GM10847 (cell line): ENCODE measurements around the gene PDE1A.

Experiments used
- POLR2A ChIP-seq: IDR thresholded peaks from 2 replicates; pipeline ENCODE4 v1.6.1; 2011; ENCODE audit not compliant: insufficient read length; ENCODE audit errors: extremely low read depth

The PDE1A gene

DNA sequence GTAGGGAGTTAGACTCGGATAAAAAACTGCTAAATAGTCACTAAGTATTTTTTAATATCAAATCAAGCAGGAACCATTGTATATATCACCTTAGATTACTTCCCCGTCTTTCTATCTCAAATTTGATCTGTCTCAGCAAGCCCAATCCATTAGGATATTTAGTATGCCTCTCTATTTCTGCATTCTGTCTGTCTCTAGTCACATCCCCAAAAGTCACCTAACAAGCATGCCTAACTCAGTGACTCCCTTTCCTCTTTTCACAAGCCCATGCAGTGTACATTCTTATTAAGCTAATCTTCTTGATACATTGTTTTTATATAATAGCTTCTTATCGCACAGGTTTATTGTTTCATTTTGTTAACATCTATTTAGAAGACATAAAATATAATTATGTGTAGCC lies 57.8 kb downstream of the PDE1A start:
- no peak for TF ChIP-seq POLR2A

DNA sequence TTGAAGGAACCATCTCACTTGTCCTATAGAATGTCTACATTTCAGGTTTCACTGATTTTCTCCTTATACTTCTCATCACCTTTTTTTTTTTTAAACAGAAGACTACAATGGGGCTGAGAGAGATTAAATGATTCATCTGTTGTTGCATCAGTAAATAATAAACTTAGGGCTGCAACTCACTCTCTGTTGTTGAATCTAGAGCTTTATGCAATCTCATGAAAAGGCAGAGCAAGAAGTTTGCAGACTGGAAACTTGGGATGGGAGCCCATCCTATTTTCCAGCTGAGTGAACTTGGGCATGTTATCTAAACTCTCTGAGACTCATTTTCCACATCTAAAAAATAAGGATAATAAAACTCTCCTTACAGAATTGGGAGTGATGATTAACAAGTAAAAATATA lies 58.4 kb downstream of the PDE1A start:
- no peak for TF ChIP-seq POLR2A

- no peak for TF ChIP-seq POLR2A
Observed at GRCh38 chr2:182367401-182367800, 59.4 kb downstream of the PDE1A start.

GRCh38 chr2:182366628-182367027 lies 60.2 kb downstream of the PDE1A start:
- no peak for TF ChIP-seq POLR2A

- TF ChIP-seq POLR2A = no peak
Observed at GRCh38 chr2:182365855-182366254, 61.0 kb downstream of the PDE1A start.

DNA sequence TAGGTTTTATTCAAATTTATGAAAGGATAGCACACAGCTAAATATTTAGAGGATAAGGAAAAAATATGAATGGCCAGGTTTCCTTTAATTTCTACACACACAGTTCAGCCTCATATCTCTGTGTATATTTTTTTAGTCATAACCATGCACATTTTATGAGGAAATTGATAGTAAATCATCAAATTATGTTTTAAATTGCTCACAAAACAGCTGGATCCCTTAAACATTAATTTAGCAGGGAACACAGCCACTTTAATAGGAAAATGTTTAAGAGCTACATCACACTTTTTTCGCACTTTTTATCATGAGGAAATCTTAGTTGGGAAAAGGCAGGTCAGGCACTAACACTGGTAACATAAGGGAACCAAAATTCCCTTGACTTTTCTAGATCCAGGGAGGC lies 65.4 kb downstream of the PDE1A start:
- TF ChIP-seq POLR2A = no peak

- no peak for TF ChIP-seq POLR2A
Observed at GRCh38 chr2:182360663-182361260, 66.1 kb downstream of the PDE1A start.

DNA sequence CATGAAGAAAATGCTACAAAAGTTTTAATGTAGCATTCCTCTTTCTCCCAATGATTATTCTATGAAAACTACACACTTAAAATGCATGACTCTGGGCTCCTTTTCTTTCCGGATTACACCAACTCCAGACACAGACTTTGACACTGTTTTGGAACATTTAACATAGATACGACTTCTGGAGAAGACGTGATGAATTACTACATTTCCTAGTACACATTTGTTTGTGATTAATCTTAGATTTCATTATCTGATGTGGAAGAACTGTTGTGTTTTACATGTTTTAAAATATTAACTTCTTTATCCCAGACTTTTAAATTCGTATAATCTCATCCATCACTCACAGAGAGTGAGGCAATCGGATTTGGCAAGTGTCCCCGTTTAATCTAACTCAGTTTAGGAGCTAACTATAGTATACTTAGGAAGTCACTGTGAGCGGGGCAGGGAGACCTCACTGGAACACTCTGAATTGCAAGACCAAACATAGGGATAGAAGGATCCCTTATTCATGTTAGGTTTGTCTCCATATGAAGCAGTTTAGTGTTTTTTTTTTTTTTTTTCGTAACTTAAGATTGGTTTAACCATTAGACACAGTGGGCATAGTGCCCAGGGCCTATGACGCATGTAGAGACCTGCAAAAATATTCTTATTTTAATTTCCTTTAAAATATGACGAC lies 66.7 kb downstream of the PDE1A start:
- no peak for TF ChIP-seq POLR2A

DNA sequence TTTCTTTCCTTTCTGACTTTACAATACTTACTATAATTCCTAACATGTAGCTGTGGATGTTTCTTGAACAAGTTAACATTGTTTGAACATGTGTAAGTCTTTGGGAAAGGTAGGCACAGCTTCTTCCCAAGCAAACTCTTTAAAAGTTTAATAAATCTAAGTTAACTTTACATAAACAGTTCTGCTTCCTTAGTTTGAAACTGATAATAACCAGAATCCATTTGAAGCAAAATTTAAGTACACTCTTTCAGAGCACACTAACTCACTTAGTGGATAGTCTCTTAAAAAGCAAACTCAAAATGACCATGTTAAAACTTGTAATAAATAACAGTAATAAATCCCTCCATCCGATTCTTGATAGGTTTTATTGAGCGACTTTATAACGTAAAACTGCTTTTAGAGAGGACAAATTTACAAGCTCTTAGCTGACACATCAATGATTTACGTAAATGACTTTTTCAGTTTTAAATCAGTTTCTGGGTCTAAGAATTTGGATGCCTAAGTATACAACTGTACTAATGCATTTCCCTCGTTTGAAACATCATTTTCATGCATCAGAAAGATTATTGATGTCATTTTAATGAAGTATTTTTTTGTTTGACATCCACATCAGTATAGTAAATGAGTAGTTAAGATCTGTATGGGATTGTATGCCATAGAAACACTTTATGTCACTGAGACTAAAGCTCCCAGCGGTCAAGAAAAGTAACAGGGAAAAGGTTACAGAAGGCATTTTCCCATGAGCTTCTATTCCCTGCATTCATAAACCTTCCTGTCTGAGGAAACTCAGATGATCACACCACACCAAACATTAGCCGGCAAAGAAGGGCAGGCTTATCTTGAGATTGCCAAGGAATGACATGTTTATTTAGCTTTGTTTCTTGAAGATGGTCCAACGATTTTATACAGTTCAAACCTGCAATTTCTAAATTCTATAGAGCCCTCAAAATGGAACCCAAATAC lies 67.5 kb downstream of the PDE1A start:
- no peak for TF ChIP-seq POLR2A

DNA sequence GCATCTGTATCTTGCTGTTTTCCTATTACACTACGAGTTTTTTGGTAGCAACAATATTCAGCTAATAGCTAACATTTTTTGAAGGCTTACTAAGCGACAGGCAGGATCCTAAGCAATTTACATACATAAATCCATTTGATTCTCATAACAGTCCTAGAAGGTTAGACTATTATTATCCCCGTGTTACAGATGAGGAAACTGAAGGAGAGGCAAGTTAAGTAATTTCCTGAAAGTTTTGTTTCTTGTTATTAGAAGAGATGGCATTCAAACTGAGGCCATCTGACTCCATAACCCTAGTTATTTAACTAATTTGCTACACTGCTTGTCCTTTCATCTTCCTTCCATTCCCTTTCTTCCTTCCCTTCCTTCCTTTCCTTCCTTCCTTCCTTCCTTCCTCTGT lies 68.2 kb downstream of the PDE1A start:
- no peak for TF ChIP-seq POLR2A

DNA sequence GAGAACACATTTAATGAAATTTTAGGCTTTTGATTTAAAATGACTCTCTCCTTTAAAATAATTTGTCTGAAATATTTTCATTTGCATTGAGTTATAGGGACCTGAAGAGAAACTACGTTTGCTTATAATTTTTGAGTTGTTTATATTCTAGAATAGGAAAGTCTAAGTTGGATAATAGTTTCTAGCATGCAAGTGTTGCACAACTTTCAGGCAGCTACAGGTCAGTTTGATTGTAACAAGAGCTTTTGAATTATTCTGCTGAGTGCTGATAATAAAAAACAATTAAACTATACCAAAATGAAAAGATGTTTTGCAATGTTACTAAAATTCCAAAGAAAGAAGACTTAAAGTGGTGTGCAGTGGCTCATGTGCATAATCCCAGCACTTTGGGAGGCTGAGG lies 71.0 kb downstream of the PDE1A start:
- TF ChIP-seq POLR2A = no peak

DNA sequence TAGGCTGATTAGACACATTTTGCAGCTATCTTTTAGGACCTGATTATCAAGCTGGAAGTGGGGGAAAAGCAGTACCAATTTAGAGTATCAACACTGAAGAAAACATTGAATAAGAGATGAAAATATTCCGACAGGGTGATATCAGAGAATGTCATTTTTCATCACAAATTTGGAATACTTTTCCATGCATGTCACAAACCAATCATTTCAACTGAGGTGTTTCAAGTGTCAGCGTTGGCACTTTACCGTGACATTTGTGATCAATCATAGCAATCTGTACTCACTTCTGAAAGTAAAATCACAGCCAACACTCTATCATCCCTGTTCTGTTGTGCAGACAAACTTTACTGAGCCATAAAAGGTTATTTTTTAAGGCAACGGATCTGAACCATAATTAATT lies 75.4 kb downstream of the PDE1A start:
- TF ChIP-seq POLR2A = no peak

DNA sequence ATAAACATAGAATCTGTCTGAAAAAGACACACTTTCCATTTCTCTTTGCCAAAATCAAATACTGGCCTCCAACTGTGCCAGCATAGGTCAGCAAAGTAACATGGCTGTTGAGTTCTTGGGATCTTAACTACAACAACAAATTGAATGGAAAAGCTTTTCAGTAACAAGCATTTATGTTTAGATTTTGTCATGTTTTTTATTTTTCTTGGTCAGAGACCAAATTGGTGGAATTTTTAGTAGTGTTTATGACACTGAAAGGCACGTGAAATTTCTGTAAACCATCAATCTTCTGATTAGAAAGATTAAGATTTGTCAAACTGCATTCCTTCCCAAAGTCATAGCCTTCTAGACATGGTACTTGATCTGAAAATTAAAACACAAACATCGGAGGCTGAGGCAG lies 77.6 kb downstream of the PDE1A start:
- TF ChIP-seq POLR2A = no peak

DNA sequence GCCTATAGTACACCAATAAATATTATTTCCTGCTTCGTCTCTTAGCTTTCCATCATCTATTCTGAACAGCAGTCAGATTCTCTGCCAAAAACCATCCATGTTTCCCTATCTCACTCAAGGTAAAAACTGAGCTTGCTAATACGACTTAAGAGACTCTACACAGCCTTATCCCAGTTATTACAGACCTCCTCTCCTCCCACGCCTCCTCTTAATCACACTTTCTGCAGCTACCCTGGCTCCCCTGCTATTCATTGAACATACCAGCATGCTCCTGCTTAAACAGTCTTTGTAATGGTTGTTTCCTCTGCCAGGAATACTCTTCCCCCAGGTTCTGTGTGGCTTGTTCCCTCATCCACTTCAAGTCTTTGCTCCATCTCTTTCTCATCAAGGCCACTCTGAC lies 81.5 kb downstream of the PDE1A start:
- no peak for TF ChIP-seq POLR2A

DNA sequence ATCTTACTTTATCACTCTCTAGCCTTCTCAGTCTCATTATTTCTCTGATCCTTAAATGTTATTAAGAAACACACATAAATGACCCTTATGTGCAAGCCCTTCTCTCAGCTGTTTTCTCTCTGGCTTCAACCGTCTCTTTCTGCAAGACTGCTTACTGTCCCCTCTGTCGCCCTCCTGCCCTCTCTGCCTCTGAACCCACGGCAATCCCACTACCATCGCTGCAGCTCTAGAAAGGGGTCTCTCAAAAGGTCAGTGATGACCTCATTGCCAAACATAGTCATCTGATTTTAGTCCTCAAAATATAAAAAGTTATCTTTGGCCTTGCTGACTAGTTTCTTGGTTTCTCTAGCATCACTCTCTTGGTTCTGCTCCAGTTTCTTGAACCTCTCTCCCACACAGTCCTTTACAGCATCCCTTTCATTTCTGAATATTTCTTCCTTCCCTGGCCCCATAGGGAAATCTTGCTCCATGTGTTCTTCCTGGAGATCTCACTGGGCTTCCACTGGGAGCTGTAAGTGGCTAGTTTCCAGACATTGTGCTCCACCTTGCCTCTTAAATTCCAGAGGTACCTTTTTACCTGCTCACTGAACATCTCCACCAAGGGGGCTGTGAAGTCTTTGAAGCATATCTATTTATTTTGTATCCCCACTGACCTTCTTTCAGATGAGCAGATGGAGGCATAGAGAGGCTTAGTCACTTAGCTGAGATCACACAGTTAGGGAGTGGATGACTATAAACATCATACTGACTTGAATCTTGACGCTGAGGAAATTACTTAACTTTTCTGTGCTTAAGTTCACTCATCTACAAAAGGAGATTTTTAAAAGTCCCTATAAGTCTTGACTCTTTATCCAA lies 96.2 kb downstream of the PDE1A start:
- TF ChIP-seq POLR2A = no peak
